PFSK-1 (cell line): ENCODE results near the gene XXYLT1.

Experiments used
- FOXP2 ChIP-seq: optimal IDR thresholded peaks from 2 replicates; pipeline ENCODE3; 2011; ENCODE audit warnings: borderline replicate concordance, control low read depth, inconsistent platforms; ENCODE audit not compliant: insufficient read depth; ENCODE audit errors: extremely low read length, extremely low read depth
- POLR2AphosphoS5 ChIP-seq: IDR thresholded peaks from 2 replicates; pipeline ENCODE4 v1.6.1; 2012; ENCODE audit warnings: low read depth, mild to moderate bottlenecking, control low read depth, low read length, moderate library complexity
- SIN3A ChIP-seq: IDR thresholded peaks from 2 replicates; pipeline ENCODE4 v1.6.1; 2012; ENCODE audit warnings: mild to moderate bottlenecking, low read length, moderate library complexity, borderline replicate concordance; ENCODE audit not compliant: insufficient read depth
- TAF1 ChIP-seq: IDR thresholded peaks from 2 replicates; pipeline ENCODE4 v1.6.1; 2012; ENCODE audit warnings: low read length, control low read depth, borderline replicate concordance; ENCODE audit not compliant: insufficient read depth
- TF ChIP-seq, protein P1 (sequence below), 2 experiments: IDR thresholded peaks; 2 replicates each; pipeline versions ENCODE4 v1.6.1 to v1.8.0; 2011 to 2012; ENCODE audit warnings: low read depth in 2 of 2, low read length in 2 of 2, control low read depth in 1 of 2, inconsistent platforms in 1 of 2, mild to moderate bottlenecking in 1 of 2, moderate library complexity in 1 of 2; ENCODE audit not compliant: insufficient read depth in 1 of 2

Gene XXYLT1

DNA sequence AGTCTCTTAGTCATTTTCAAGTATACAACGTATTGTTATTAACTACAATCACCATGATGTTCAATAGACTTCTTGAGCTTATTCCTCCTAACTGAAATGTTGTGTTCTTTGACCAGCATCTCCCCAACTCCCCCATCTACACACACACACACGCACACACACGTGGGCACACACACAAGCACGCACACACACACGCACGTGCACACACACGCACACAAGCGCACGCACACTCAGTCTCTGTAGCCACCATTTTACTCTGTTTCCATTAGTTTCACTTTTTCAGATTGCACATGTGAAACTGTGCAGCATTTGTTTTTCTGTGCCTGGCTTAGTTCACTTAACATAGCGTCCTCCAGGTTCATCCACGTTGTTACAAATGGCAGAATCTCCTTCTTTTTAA lies 247.0 kb downstream of the XXYLT1 start:
- TF ChIP-seq TAF1 = no peak
- TF ChIP-seq POLR2AphosphoS5 = no peak
- TF ChIP-seq, protein P1, sequence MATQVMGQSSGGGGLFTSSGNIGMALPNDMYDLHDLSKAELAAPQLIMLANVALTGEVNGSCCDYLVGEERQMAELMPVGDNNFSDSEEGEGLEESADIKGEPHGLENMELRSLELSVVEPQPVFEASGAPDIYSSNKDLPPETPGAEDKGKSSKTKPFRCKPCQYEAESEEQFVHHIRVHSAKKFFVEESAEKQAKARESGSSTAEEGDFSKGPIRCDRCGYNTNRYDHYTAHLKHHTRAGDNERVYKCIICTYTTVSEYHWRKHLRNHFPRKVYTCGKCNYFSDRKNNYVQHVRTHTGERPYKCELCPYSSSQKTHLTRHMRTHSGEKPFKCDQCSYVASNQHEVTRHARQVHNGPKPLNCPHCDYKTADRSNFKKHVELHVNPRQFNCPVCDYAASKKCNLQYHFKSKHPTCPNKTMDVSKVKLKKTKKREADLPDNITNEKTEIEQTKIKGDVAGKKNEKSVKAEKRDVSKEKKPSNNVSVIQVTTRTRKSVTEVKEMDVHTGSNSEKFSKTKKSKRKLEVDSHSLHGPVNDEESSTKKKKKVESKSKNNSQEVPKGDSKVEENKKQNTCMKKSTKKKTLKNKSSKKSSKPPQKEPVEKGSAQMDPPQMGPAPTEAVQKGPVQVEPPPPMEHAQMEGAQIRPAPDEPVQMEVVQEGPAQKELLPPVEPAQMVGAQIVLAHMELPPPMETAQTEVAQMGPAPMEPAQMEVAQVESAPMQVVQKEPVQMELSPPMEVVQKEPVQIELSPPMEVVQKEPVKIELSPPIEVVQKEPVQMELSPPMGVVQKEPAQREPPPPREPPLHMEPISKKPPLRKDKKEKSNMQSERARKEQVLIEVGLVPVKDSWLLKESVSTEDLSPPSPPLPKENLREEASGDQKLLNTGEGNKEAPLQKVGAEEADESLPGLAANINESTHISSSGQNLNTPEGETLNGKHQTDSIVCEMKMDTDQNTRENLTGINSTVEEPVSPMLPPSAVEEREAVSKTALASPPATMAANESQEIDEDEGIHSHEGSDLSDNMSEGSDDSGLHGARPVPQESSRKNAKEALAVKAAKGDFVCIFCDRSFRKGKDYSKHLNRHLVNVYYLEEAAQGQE (IDR thresholded peaks at IDR 0.05; ENCODE audit: insufficient read depth in 1 of 2, low read depth in 2 of 2, low read length in 2 of 2) = no peak
- no peak for TF ChIP-seq SIN3A
- TF ChIP-seq FOXP2 = no peak

GRCh38 chr3:195023576-195023975 lies 247.4 kb downstream of the XXYLT1 start:
- TF ChIP-seq, protein P1 (IDR thresholded peaks at IDR 0.05; ENCODE audit: insufficient read depth in 1 of 2, low read depth in 2 of 2, low read length in 2 of 2) = no peak

GRCh38 chr3:195021692-195022091 lies 249.3 kb downstream of the XXYLT1 start:
- TF ChIP-seq, protein P1 (IDR thresholded peaks at IDR 0.05; ENCODE audit: insufficient read depth in 1 of 2, low read depth in 2 of 2, low read length in 2 of 2) = no peak
- no peak for TF ChIP-seq FOXP2

DNA sequence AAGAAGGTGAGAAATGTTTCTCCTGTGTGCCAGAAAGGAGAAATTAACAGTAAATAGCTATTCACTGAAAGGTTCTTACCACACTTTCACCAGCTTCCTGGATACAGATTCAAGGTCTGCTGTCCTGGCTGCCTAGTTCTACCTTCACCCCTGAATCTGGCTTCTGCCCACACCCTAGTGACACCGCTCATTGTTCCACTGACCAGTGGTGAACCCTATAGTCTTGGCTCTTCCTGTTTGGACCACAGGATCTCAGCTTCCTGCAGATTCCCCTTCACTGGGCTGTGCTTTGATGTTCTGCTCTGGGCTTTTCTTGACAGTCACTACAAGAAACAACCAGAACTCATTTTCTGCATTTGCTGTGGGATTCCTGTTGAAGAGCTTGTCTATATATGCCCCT lies 250.0 kb downstream of the XXYLT1 start:
- TF ChIP-seq POLR2AphosphoS5 (no peak), FOXP2 (no peak), TAF1 (no peak), SIN3A (no peak)
- TF ChIP-seq, protein P1 (IDR thresholded peaks at IDR 0.05; ENCODE audit: insufficient read depth in 1 of 2, low read depth in 2 of 2, low read length in 2 of 2) = no peak

DNA sequence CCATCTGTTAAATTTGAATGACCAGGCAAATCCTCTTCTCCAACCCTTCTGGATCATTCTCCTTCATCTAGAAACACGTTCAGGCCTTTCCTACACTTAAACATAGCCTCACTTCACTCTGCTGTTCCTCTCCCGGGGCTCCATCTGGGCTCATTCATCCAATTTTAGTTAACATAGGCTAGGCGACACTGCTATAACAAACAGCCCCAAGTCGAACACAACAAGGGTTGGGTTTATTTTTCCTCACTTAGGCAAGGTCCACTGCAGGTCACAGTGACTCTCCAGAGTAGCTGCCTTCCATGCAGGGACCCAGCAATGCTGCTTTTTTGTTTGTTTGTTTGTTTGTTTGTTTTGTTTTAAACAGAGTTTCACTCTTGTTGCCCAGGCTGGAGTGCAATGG lies 250.8 kb downstream of the XXYLT1 start:
- TF ChIP-seq, protein P1 (IDR thresholded peaks at IDR 0.05; ENCODE audit: insufficient read depth in 1 of 2, low read depth in 2 of 2, low read length in 2 of 2) = no peak
- TF ChIP-seq TAF1 (no peak), POLR2AphosphoS5 (no peak), FOXP2 (no peak), SIN3A (no peak)
